Stromal cell of bone marrow (primary cell): ENCODE measurements around the gene OR5M8.

Experiments used
- DNase-seq: peaks from one replicate; pipeline ENCODE4 v3.0.0-alpha.2; 2012; ENCODE audit warnings: low read depth

Gene OR5M8

DNA sequence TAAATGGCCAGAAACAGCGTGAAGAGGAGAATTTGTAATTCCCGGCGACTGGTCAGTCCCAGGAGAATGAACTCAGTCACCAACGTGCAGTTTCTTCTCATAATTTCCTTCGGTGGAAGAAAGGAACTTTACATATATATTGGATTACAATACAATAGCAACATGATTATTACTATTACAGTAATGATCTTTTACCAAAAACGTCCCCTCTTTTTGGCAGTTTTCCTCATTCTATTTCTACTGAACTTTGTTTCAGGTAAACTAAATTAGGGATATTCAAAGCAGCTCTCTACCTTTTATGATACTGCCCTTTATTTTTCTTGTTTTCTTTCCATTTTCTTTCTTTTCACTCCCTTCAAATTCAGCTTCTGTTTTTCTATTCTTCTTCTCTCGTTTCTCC lies at the start of gene OR5M8:
Gene OR5M8 (minus strand): TSS at position 101 of the 400 bp plus-strand sequence. CDS start 0 bp downstream, at position 101.
- DNase-seq: no peak

DNA sequence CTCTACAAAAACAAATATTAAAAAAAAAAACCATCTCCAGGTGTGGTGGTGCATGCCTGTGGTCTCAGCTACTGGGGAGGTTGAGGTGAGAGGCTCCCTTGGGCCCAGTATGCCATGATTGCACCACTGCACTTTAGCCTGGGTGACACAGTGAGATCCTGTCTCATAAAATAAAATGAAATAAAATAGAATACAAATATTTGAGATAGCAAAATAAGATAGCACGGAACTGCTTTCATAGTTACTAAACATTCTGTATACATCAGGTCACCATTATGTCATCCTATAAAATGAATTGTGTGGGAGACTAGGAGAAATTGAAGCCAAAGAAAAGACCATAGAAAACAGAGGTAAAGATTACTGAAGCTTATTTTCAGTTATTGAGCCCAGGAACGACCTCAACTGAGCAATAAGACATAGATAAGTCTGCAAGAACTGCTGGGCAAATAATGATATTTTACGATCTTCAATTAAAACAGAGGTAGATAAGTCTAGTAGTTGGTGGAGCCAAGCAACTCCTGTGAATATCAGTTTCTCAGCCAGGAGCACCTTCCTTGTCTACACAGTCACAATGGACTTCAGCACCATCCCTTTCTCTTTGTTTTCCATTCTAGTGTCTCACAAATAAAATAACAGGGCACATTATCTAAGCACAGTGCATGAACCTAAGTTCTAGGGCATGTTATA lies 42.0 kb upstream of the OR5M8 start:
- no peak for DNase-seq

DNA sequence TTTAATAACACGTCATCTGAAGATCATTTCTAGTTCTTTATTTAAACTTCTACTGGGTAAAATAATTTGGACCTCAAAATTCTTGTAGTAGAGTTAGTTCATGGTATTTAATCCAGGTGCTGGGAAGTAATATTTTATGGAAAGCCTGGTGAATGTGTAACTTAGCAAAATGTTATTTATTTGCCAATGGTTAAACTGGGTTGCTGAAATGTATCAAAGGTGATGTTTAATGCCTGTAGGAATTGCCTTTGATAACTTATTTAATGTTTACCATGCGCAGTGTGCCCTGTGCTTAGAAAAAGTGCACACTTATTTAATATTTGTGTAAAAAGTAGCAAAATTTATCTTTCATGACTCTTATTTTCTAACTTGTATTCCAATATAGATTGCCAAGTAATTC lies 40.7 kb upstream of the OR5M8 start:
- no peak for DNase-seq

DNA sequence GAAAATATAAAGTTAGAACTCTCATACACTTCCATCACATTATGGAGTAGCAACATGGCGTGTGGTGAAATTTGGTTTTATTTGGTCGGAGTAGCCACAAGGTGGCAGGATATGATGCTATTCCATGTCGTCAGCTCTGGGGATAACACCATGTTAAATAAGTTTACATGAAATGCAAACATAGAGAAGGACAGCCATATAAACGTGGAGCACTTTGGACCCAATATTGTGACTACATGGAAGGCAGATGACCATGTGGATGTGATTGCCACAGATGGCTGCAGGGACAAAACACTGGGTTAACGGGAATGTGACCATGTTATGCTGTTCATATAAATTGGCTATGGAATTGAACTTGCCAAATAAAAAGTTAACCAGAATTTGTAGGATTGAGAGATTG lies 30.8 kb upstream of the OR5M8 start:
- DNase-seq: no peak

DNA sequence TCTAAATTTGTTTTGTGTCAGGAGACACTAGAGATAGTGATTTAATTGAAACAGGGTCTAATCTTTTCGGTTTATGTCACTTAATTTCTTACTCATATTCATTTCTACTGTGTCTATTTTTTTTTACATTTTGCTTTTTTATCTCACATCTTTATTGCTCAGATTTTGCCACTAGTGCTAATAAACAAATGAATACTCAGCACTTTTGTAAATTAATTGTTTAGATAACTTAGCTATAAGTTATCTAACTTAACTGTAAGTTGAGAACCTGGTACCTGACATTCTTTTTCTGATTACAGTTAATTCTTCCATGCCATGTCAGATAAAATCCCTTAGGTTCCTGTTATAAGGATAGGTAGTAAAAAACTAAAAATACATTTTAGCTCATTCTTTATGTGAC lies 22.1 kb upstream of the OR5M8 start:
- no peak for DNase-seq

DNA sequence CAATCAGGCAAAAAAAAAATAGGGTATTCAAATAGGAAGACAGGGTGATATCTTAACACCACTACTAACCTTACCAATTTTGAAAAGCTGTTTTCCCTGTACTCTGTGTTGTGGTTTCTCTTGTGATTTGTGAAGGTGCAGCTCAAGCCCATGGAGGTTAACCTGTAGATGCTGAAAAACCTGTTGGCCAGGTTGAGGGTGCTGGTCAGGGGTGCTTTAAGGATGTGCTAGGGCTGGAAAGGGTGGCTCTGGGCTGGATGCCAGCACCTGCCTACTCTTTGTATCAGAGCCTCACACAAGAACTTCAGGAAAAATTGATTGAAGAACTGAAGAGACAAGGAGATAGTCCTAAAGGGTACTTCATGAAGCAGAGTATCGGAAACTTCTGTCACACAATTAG lies 18.3 kb upstream of the OR5M8 start:
- DNase-seq: no peak

DNA sequence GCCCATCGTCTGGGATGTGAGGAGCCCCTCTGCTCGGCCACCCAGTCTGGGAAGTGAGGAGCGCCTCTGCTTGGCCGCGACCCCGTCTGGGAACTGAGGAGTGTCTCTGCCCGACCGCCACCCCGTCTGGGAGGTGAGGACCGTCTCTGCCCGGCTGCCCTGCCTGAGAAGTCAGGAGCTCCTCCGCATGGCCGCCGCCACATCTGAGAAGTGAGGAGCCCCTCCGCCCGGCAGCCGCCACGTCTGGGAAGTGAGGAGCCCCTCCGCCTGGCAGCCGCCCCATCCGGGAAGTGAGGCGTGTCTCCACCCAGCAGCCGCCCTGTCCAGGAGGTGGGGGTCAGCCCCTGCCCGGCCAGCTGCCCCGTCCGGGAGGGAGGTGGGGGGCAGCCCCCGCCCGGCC lies 5.8 kb upstream of the OR5M8 start:
- no peak for DNase-seq

DNA sequence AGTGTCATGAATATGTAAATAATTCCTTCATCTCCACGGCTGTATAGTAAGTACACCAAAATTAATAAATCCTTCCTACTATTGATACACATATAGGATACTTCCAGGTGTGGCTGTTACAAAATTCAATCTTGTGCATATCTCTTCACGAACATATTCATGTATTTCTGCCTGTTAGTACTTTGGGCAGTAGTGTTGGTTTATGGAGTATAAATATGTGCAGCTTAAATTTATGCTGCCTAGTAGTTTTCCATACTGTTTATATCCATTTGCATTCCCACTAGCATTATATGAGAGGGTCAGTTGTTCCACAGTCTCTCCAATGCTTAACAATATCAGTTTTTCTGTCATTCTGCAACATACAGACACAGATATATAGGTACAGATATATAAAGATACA lies 3.9 kb upstream of the OR5M8 start:
- DNase-seq: no peak

DNA sequence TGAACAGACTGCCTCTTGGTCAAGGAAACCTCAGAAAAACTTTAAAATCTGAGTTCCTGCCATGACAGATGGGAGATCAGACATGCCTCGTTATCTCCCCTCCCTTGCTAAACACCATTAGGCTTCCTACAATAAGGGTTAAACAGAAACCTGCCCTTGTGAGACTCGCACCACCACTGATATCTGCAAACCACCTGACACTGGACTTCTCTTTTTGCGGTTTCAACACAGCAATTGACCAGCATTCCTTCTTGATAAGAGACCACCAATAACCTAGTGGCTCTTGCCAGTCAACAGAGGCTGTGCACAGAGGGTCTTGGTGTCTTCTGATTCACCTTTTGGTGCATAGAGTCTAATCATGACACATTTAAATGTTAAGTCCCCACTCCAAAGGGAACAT lies 4.4 kb downstream of the OR5M8 start:
- DNase-seq: no peak

DNA sequence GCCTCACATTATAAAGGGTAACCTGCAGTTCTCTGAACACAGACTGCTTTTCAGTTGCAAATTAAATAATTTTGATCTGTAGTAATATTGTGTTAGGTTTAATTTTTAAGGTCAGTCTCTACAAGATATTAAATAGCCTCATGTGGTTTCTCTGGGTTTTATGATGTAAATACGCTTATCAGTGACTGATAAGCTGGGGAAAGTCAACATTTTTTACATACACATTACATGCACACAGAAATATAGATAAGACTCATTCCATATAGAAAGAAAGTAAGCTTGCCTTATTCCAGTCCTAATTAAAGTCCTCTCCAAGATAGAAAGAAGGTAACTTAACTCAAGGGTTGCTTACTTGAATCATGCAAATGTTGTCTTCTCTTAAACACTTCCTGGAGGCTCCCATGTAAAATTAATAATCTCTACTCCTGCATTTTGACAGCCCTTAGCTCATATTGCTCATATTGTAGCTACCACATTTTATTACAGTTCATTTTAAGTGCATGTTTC lies 16.4 kb downstream of the OR5M8 start:
- no peak for DNase-seq

DNA sequence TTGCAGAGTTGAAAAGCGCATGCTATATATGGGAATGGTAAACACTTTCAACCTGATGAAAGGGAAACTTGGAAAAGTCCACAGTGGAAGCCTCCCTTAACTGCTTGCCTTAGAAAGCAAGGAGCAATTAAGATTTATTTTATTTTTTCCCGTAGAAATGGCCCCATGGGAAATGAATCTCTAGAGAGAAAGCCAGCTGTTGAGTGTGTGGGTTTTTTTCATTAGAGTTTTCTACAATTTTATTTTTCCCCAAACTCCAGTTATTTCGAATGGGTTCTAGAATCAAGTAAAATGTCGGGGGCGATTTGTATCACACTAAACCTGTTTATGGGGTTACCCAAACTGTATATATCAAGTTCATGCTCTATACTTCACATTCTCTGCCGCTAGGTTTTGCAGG lies 17.9 kb downstream of the OR5M8 start, which contains the start of gene OR5M3:
Gene OR5M3 (minus strand): TSS at position 101 of the 400 bp plus-strand sequence. CDS start 2,855 bp downstream, outside the sequence.
- DNase-seq: no peak

DNA sequence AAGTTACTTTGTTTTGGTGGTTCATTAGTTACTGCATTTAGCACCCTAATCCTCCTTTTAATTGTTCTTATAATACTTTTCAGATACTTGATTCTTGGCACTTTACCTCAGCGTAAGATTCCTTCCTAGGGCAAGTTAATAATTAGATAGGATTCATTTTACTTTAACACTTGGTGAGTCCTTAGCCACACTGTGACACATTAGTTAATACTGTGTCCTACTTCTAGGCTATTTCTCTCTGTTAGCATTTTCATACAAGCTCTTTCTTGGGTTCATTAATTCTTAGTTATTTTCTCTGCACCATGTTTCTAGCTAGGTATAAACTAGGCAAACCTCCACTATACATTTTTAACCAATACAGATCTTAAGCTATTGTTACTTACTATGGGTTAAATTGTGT lies 34.1 kb downstream of the OR5M8 start:
- no peak for DNase-seq

DNA sequence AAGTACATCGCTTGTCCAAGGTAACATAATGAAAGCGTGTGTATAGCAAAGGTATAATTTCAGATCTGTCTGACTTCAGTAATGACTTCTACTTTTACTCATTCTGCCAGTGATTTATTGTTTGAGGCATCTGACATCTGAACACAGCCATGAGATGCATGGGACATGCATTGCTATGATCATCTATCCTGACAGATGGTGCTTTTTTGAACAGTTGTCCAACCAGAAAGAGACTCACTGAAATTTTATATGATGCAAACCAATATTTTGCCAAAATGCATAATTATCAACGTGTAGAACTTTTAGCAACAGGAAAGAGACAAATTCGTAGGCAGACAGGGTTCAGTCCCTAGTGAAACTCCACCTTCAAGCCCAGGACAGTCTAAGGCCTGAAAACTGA lies 37.6 kb downstream of the OR5M8 start:
- DNase-seq: no peak
